ENCODE measurements around the gene RAD52.

- TF ChIP-seq CTCF (IDR thresholded peaks at IDR 0.05; ENCODE audit: low read length) (no peak), EZH2 (optimal IDR thresholded peaks at IDR 0.05; ENCODE audit: low read depth, low read length) (no peak)
These were observed 32.6 kb downstream of the RAD52 start for GRCh38 chr12:916712-917445.
